Glutamatergic neuron (in vitro differentiated cells): ENCODE results near the gene DNAJA3. TPM values are rescaled to one million over a fixed set of nuclear protein-coding genes. Genes with fewer than 3 reads are reported as not detected.
A peak's percentile ranks its signal among the peaks of the same experiment; 100 is the strongest.

Experiments
- DNase-seq: peaks from one replicate; pipeline ENCODE4 v3.0.0; 2022
- H3K27ac Mint-ChIP-seq: one replicate; pipeline ENCODE4 v1.8.0; 2020; ENCODE audit warnings: mild to moderate bottlenecking, mixed read lengths, inconsistent platforms; ENCODE audit not compliant: unreplicated experiment
- H3K27me3 Mint-ChIP-seq: one replicate; pipeline ENCODE4 v1.8.0; 2020; ENCODE audit warnings: mild to moderate bottlenecking, moderate library complexity, mixed read lengths, inconsistent platforms; ENCODE audit not compliant: unreplicated experiment
- H3K36me3 Mint-ChIP-seq: one replicate; pipeline ENCODE4 v1.8.0; 2020; ENCODE audit warnings: mild to moderate bottlenecking, mixed read lengths, inconsistent platforms; ENCODE audit not compliant: unreplicated experiment
- H3K4me1 Mint-ChIP-seq: one replicate; pipeline ENCODE4 v1.8.0; 2020; ENCODE audit warnings: mild to moderate bottlenecking, low read depth, mixed read lengths, inconsistent platforms; ENCODE audit not compliant: unreplicated experiment
- H3K4me3 Mint-ChIP-seq: one replicate; pipeline ENCODE4 v1.8.0; 2020; ENCODE audit warnings: mild to moderate bottlenecking, mixed read lengths, inconsistent platforms; ENCODE audit not compliant: unreplicated experiment
- H3K9me3 Mint-ChIP-seq: one replicate; pipeline ENCODE4 v1.8.0; 2020; ENCODE audit warnings: mild to moderate bottlenecking, moderate library complexity, mixed read lengths, inconsistent platforms; ENCODE audit not compliant: unreplicated experiment
- total RNA-seq: library from RNA; stranded (reverse); fragmentation: NEBNext Ultra II Directional; extraction: Animal tissue kit (Norgen Biotek cat#: 25700); gene quantifications from one replicate; pipeline ENCODE4 v1.2.1, GENCODE V29; 2021; ENCODE audit not compliant: unreplicated experiment
- TF ChIP-seq, protein P1 (sequence below): fragments of 200-600 bp; sonication (generic); IDR thresholded peaks from one replicate; pipeline ENCODE4 v1.5.0; 2021; ENCODE audit not compliant: partially characterized antibody, unreplicated experiment

DNAJA3 gene
- total RNA-seq, 1 donor from 2014 or later: 32.6 TPM

- Mint-ChIP-seq H3K9me3 (peaks cover 2% of the 10 kb centered on the region), H3K4me1 (peaks cover 7% of the 10 kb centered on the region), H3K36me3 (no peaks in the 10 kb centered on the region), H3K27ac (no peak overlapping the region), H3K27me3 (peaks cover 12% of the 10 kb centered on the region), H3K4me3 (no peak overlapping the region)
- TF ChIP-seq, protein P1, sequence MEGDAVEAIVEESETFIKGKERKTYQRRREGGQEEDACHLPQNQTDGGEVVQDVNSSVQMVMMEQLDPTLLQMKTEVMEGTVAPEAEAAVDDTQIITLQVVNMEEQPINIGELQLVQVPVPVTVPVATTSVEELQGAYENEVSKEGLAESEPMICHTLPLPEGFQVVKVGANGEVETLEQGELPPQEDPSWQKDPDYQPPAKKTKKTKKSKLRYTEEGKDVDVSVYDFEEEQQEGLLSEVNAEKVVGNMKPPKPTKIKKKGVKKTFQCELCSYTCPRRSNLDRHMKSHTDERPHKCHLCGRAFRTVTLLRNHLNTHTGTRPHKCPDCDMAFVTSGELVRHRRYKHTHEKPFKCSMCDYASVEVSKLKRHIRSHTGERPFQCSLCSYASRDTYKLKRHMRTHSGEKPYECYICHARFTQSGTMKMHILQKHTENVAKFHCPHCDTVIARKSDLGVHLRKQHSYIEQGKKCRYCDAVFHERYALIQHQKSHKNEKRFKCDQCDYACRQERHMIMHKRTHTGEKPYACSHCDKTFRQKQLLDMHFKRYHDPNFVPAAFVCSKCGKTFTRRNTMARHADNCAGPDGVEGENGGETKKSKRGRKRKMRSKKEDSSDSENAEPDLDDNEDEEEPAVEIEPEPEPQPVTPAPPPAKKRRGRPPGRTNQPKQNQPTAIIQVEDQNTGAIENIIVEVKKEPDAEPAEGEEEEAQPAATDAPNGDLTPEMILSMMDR: no peak
- DNase-seq: no peak
Measured at GRCh38 chr16:4378161-4378666, 47.5 kb upstream of the DNAJA3 start.

GRCh38 chr16:4378999-4379690 is 46.5 kb upstream of the DNAJA3 start:
- DNase-seq: no peak
- H3K9me3 Mint-ChIP-seq: peaks cover 4% of the 10 kb centered on the region
- TF ChIP-seq, protein P1: no peak
- H3K4me3 Mint-ChIP-seq: no peak overlapping the region
- H3K36me3 Mint-ChIP-seq: no peaks in the 10 kb centered on the region
- peaks cover 7% of the 10 kb centered on the region for H3K4me1 Mint-ChIP-seq
- peaks cover 14% of the 10 kb centered on the region for H3K27me3 Mint-ChIP-seq
- no peak overlapping the region for H3K27ac Mint-ChIP-seq

DNA sequence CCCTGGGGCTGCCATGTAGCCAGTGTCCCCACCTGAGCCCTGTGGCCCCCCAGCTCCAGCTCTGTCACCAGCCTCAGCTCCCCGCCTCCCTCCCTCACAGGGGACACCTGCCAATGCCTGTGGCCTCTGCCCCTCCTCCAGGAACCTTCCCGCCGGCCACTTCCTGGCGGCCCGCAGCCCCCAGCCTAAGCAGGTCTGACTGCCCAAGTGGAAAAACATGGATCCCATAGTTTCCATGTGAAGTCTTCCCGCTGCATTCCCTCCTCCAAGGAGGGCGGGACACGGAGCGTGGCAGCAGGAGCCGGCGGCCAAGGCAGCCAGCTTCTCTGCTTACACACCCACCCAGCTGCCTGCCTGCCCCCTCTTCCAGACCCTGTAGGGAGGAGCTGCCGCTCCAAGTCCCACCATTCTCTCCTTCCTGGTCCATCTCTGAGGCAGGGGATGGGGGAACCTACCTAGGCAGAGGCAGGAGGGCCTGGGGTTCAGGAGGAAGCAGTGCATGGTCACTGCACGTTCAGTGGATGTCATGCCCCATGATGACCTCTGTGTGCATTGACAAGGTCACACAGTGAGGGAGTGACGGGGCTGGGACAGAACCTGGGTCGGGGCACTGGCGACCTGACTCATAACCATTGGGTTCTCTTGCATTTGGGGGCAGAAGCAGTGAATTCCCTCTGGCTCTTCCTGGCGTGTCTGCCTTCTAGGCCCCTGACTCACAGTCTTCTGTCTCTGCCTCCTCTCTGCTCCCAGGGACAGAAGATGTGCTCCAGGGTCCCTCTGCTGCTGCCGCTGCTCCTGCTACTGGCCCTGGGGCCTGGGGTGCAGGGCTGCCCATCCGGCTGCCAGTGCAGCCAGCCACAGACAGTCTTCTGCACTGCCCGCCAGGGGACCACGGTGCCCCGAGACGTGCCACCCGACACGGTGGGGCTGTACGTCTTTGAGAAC is 45.3 kb upstream of the DNAJA3 start:
- Mint-ChIP-seq H3K4me1 (peaks cover 8% of the 10 kb centered on the region), H3K9me3 (peaks cover 4% of the 10 kb centered on the region), H3K36me3 (no peaks in the 10 kb centered on the region), H3K27me3 (peaks cover 15% of the 10 kb centered on the region), H3K27ac (no peak overlapping the region), H3K4me3 (no peak overlapping the region)
- TF ChIP-seq, protein P1: no peak
- no peak for DNase-seq

- Mint-ChIP-seq H3K36me3 (no peaks in the 10 kb centered on the region), H3K4me1 (peaks cover 7% of the 10 kb centered on the region), H3K4me3 (no peak overlapping the region), H3K27ac (no peak overlapping the region), H3K9me3 (peaks cover 4% of the 10 kb centered on the region), H3K27me3 (peaks cover 14% of the 10 kb centered on the region)
- peak; percentile 9 for DNase-seq
- TF ChIP-seq, protein P1: no peak
Measured at GRCh38 chr16:4381072-4381934, 44.4 kb upstream of the DNAJA3 start.
